B cell (primary cell): ENCODE measurements around the gene SLC26A8. TPM values are rescaled to one million over a fixed set of nuclear protein-coding genes. Genes with fewer than 3 reads are reported as not detected.
"Not testable (repeated sequence)": the region's sequence is repeated elsewhere in the genome, so short reads cannot be mapped to it uniquely, and the experiment has no call there.

ENCODE experiments used
- ATAC-seq: fragments of 200-7000 bp; cut with Tn5 transposase; one replicate; pipeline ENCODE4 v1.10.0; 2021; ENCODE audit warnings: low read depth, mild to moderate bottlenecking, moderate number of reproducible peaks, moderate library complexity
- CTCF ChIA-PET: fragments of 350-600 bp; sonication (Branson Sonifier 250); formaldehyde crosslinking; loops from one replicate; lab custom pipeline; 2021; ENCODE audit warnings: antibody characterized with exemption, inconsistent platforms; lab: Charles Lee
- POLR2A ChIA-PET: fragments of 350-600 bp; sonication (Branson Sonifier 250); formaldehyde crosslinking; loops from one replicate; lab custom pipeline; 2021; ENCODE audit warnings: antibody characterized with exemption; lab: Charles Lee
- DNase-seq: peaks from one replicate; pipeline ENCODE4 v3.0.0; 2013
- H2AFZ ChIP-seq: 2 replicates; pipeline ENCODE4 v1.6.1; 2012; ENCODE audit warnings: mild to moderate bottlenecking, low read depth, low read length; ENCODE audit not compliant: insufficient read depth, poor library complexity, severe bottlenecking
- H3K27ac ChIP-seq, 2 donors: 1 replicate in 1 of 2; 2 replicates in 1 of 2; pipeline ENCODE4 v1.5.1; 2012 to 2013; ENCODE audit warnings: low read length in 2 of 2, mild to moderate bottlenecking in 2 of 2, moderate library complexity in 1 of 2
- H3K27me3 ChIP-seq, 4 experiments: fragments of 200-600 bp in 1 of 4; sonication (generic) in 1 of 4; replicated peaks in 1 of 4; 1 replicate in 2 of 4; 2 replicates in 2 of 4; pipeline versions ENCODE4 v1.6.1 to v1.7.0; 2013 to 2016; ENCODE audit warnings: low read length in 3 of 4, mild to moderate bottlenecking in 2 of 4, mixed read lengths in 1 of 4, moderate library complexity in 1 of 4; ENCODE audit not compliant: insufficient read depth in 4 of 4, control insufficient read depth in 3 of 4; ENCODE audit errors: control extremely low read depth in 1 of 4
- H3K36me3 ChIP-seq, 2 experiments: replicated peaks in 1 of 2; 1 replicate in 1 of 2; 2 replicates in 1 of 2; pipeline versions ENCODE4 v1.6.1 to v1.7.1; 2013; ENCODE audit warnings: low read length in 1 of 2; ENCODE audit not compliant: insufficient read depth in 2 of 2, control insufficient read depth in 1 of 2; ENCODE audit errors: control extremely low read depth in 1 of 2, extremely low read depth in 1 of 2
- H3K4me1 ChIP-seq, 2 donors: fragments of 200-600 bp in 1 of 2; sonication (generic) in 1 of 2; 1 replicate in 1 of 2; 2 replicates in 1 of 2; pipeline versions ENCODE4 v1.5.1 to v1.6.1; 2013 to 2017; ENCODE audit warnings: low read length in 2 of 2; ENCODE audit not compliant: control insufficient read depth in 2 of 2, insufficient read depth in 2 of 2
- H3K4me2 ChIP-seq: replicated peaks from 2 replicates; pipeline ENCODE3; 2012; ENCODE audit warnings: mild to moderate bottlenecking, low read depth, low read length; ENCODE audit not compliant: poor library complexity, severe bottlenecking
- H3K4me3 ChIP-seq, 5 experiments: fragments of 200-600 bp in 1 of 5; sonication (generic) in 1 of 5; 1 replicate in 3 of 5; 2 replicates in 2 of 5; pipeline versions ENCODE4 v1.5.1 to v1.7.0; 2011 to 2016; ENCODE audit warnings: low read length in 4 of 5, mild to moderate bottlenecking in 4 of 5, low read depth in 2 of 5, control low read depth in 1 of 5, moderate library complexity in 1 of 5; ENCODE audit not compliant: insufficient read depth in 1 of 5; ENCODE audit errors: control extremely low read depth in 1 of 5, extremely low read depth in 1 of 5
- H3K79me2 ChIP-seq: fragments of 200-600 bp; sonication (generic); one replicate; pipeline ENCODE4 v1.6.0; 2016; ENCODE audit warnings: low read length; ENCODE audit not compliant: control insufficient read depth, insufficient read depth
- H3K9ac ChIP-seq: fragments of 200-600 bp; sonication (generic); 2 replicates; pipeline ENCODE4 v1.6.1; 2017; ENCODE audit warnings: mild to moderate bottlenecking, low read length, moderate library complexity
- H3K9me3 ChIP-seq, 3 donors: one replicate each; pipeline versions ENCODE4 v1.6.1 to v1.7.1; 2013; ENCODE audit warnings: low read length in 2 of 3; ENCODE audit not compliant: control insufficient read depth in 2 of 3, insufficient read depth in 1 of 3; ENCODE audit errors: control extremely low read depth in 1 of 3
- H4K20me1 ChIP-seq: 2 replicates; pipeline ENCODE4 v1.6.0; 2012; ENCODE audit warnings: mild to moderate bottlenecking, low read length; ENCODE audit not compliant: insufficient read depth, control insufficient read depth, poor library complexity, severe bottlenecking
- H3K27ac Mint-ChIP-seq: one replicate; pipeline ENCODE4 v1.8.0; 2021; ENCODE audit warnings: mixed read lengths
- H3K27me3 Mint-ChIP-seq: one replicate; pipeline ENCODE4 v1.8.0; 2021; ENCODE audit warnings: mixed read lengths
- H3K4me1 Mint-ChIP-seq: one replicate; pipeline ENCODE4 v1.8.0; 2021; ENCODE audit warnings: mixed read lengths
- H3K4me3 Mint-ChIP-seq: one replicate; pipeline ENCODE4 v1.8.0; 2021; ENCODE audit warnings: mixed read lengths
- H3K9me3 Mint-ChIP-seq: one replicate; pipeline ENCODE4 v1.8.0; 2022; ENCODE audit warnings: mixed read lengths; ENCODE audit not compliant: insufficient read depth
- EZH2 ChIP-seq: IDR thresholded peaks from 2 replicates; pipeline ENCODE4 v1.6.1; 2012; ENCODE audit warnings: borderline replicate concordance, low read depth, mild to moderate bottlenecking, moderate library complexity, low read length; ENCODE audit not compliant: insufficient read depth, poor library complexity, severe bottlenecking
- WGBS: methylation state at CpG from one replicate; pipeline ENCODE4 v1.1.5; 2013; ENCODE audit warnings: missing lambda C conversion rate; ENCODE audit not compliant: insufficient coverage; 5-methylcytosine and 5-hydroxymethylcytosine counted together
- intact Hi-C: fragments of 100-400 bp; cut with micrococcal nuclease; formaldehyde crosslinking; loops from one replicate; pipeline ENCODE4 v1.10.0; 2022
- polyA plus RNA-seq: library from polyadenylated mRNA; depleted of rRNA; stranded (reverse); fragments of >200 nt; gene quantifications from 2 replicates; pipeline ENCODE4 v1.2.3, GENCODE V29; 2012
- total RNA-seq, 2 donors: library from RNA; stranded (reverse); fragments of 120-200 nt in 1 of 2; gene quantifications; 1 replicate in 1 of 2; 2 replicates in 1 of 2; pipeline versions ENCODE4 v1.2.3 to v1.2.4, GENCODE V29; 2013 to 2022
- TF ChIP-seq, protein P1 (sequence below): fragments of 200-600 bp; IDR thresholded peaks from one replicate; pipeline ENCODE4 v1.8.0; 2022; ENCODE audit warnings: antibody characterized with exemption, mild to moderate bottlenecking

SLC26A8 gene
- total and polyA plus RNA-seq, 2 donors (not counting 1 experiment from before 2014, with no cell fraction given): 0.01 TPM; not detected in 1

DNA sequence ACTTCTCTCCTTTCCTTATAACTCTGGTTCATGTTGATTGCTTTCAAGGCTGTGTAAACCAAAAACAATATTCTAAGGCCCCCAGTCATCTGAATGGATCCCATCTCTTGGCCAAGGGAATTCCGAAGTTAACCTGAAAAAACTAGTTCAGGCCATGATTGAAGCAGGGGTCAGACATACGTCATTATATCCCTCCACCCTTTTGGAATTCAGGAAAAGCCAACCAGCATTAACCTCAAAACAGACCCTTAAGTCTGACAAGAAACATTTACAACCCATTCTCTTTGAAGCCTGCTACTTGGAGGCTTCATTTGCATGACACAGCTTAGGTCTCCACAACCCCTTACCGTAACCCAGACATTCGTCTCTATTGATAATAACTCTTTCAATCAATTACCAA lies 39.7 kb downstream of the SLC26A8 start:
- Histone ChIP-seq H3K4me3 (no peak overlapping the region), H3K9me3 (no peaks in the 10 kb centered on the region), H3K4me1 (no peaks in the 10 kb centered on the region), H3K9ac (no peak overlapping the region), H2AFZ (no peak overlapping the region), H4K20me1 (no peaks in the 10 kb centered on the region), H3K27ac (no peak overlapping the region), H3K36me3 (no peaks in the 10 kb centered on the region), H3K27me3 (no peaks in the 10 kb centered on the region), H3K79me2 (no peaks in the 10 kb centered on the region), H3K4me2 (no peak overlapping the region)
- intact Hi-C loops: no loop called here
- H3K27ac Mint-ChIP-seq: no peak overlapping the region
- 88% methylated on average over 3 of the region's 4 CpGs for WGBS
- H3K9me3 Mint-ChIP-seq: no peaks in the 10 kb centered on the region
- peaks cover 18% of the 10 kb centered on the region for H3K27me3 Mint-ChIP-seq
- no peak for ATAC-seq
- CTCF ChIA-PET: no interaction called here
- H3K4me3 Mint-ChIP-seq: no peak overlapping the region
- no peaks in the 10 kb centered on the region for H3K4me1 Mint-ChIP-seq
- no peak for DNase-seq
- POLR2A ChIA-PET: no interaction called here
- TF ChIP-seq, protein P1, sequence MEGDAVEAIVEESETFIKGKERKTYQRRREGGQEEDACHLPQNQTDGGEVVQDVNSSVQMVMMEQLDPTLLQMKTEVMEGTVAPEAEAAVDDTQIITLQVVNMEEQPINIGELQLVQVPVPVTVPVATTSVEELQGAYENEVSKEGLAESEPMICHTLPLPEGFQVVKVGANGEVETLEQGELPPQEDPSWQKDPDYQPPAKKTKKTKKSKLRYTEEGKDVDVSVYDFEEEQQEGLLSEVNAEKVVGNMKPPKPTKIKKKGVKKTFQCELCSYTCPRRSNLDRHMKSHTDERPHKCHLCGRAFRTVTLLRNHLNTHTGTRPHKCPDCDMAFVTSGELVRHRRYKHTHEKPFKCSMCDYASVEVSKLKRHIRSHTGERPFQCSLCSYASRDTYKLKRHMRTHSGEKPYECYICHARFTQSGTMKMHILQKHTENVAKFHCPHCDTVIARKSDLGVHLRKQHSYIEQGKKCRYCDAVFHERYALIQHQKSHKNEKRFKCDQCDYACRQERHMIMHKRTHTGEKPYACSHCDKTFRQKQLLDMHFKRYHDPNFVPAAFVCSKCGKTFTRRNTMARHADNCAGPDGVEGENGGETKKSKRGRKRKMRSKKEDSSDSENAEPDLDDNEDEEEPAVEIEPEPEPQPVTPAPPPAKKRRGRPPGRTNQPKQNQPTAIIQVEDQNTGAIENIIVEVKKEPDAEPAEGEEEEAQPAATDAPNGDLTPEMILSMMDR: no peak
- TF ChIP-seq EZH2: no peak

DNA sequence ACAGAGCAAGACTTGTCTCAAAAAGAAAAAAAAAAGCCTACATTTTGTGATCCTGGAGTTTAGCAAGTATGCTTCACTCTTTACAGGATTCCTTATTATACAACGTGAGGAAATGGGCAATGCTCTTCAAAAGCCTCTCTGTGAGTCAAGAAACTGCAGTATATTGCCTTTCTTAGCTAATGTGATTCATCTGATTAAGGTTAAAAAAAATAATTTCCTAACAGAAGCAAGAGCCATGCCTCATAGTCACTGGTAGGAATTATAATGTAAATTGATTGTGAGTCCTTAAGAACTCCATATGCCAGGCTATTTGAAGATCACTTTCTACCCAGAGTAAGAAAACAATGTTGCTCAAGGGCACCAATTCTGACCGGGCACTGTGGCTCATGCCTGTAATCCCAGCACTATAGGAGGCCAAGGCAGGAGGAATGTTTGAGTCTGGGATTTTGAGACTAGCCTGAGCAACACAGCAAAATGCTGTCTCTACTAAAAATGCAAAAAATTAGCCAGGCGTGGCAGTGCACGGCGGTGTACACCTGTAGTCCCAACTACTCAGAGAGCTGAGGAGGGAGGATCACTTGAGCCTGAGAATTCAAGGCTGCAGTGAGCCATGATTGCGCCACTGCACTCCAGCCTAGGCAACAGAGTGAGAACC lies 43.3 kb downstream of the SLC26A8 start:
- no peaks in the 10 kb centered on the region for H3K79me2 ChIP-seq
- Mint-ChIP-seq H3K4me3 (no peak overlapping the region), H3K27me3 (peaks cover 16% of the 10 kb centered on the region), H3K4me1 (no peaks in the 10 kb centered on the region), H3K27ac (no peak overlapping the region), H3K9me3 (no peaks in the 10 kb centered on the region)
- DNase-seq (no peak), ATAC-seq (no peak)
- CTCF ChIA-PET: no interaction called here
- POLR2A ChIA-PET: no interaction called here
- no peaks in the 10 kb centered on the region for H4K20me1 ChIP-seq
- WGBS: 92% methylated on average over 3 of the region's 6 CpGs
- H2AFZ ChIP-seq: no peak overlapping the region
- no peak for TF ChIP-seq EZH2
- TF ChIP-seq, protein P1: no peak
- H3K27ac ChIP-seq: no peak overlapping the region
- no peaks in the 10 kb centered on the region for H3K36me3 ChIP-seq
- no peaks in the 10 kb centered on the region for H3K9me3 ChIP-seq
- no peak overlapping the region for H3K4me2 ChIP-seq
- no peak overlapping the region for H3K9ac ChIP-seq
- no peak overlapping the region for H3K4me3 ChIP-seq
- intact Hi-C loops: no loop called here
- no peaks in the 10 kb centered on the region for H3K4me1 ChIP-seq
- H3K27me3 ChIP-seq: no peaks in the 10 kb centered on the region

DNA sequence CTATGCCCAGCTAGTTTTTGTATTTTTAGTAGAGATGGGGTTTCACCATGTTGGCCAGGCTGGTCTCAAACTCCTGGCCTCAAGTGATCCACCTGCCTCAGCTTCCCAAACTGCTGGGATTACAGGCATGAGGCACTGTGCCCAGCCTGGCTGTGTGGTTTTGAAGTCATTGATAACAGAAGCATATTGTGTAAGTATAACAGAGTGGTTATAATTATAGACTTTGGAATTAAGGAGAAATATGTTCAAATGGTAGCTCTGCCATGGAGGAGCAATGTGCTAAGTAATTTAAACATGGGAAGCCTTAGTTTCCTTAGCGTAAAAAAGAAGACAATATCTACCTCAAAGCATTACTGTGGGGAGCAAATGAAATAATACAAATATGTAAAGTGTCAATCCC lies 44.3 kb downstream of the SLC26A8 start:
- H3K4me3 ChIP-seq, H2AFZ ChIP-seq, H4K20me1 ChIP-seq, H3K9ac ChIP-seq, H3K9me3 ChIP-seq, H3K4me1 Mint-ChIP-seq, H3K4me2 ChIP-seq, POLR2A ChIA-PET, DNase-seq, H3K36me3 ChIP-seq, H3K27ac Mint-ChIP-seq, H3K4me1 ChIP-seq, H3K27ac ChIP-seq, ATAC-seq, H3K4me3 Mint-ChIP-seq, H3K79me2 ChIP-seq, intact Hi-C loops, H3K9me3 Mint-ChIP-seq, H3K27me3 ChIP-seq: not testable (repeated sequence)
- CTCF ChIA-PET: interaction anchor here (1.0 kb wide), 1 partner anchor 16 kb away, joined by 3 read pairs; no protein-coding TSS in a partner anchor
- peaks cover 14% of the 10 kb centered on the region for H3K27me3 Mint-ChIP-seq
- WGBS: no CpG with 5 or more reads among the region's 1 CpG
